Measurements from ENCODE around the gene TK2. TPM values are rescaled to one million over a fixed set of nuclear protein-coding genes. Genes with fewer than 3 reads are reported as not detected.

Gene TK2
- total and polyA plus RNA-seq, 2 experiments from 2014 or later = 1.8 to 4.2 TPM

- Histone ChIP-seq H4K20me1 (replicated peaks; ENCODE audit: insufficient read depth) (no peaks in the 10 kb centered on the region), H2AFZ (peak overlapping the region; percentile 93), H3K27me3 (ENCODE audit: insufficient read depth) (no peaks in the 10 kb centered on the region), H3K9me2 (ENCODE audit: insufficient read depth) (no peaks in the 10 kb centered on the region), H3K36me3 (ENCODE audit: insufficient read depth) (no peaks in the 10 kb centered on the region), H3K79me2 (replicated peaks; ENCODE audit: insufficient read depth) (no peaks in the 10 kb centered on the region), H3K4me3 (no peak overlapping the region), H3F3A (replicated peaks; ENCODE audit: low read depth) (no peaks in the 10 kb centered on the region), H3K4me2 (0 out of 2 replicates have a peak overlapping the region, but pooled peaks have one; percentile 26), H3K27ac (ENCODE audit: low read depth) (no peak overlapping the region), H3K4me1 (ENCODE audit: insufficient read depth) (peaks cover 5% of the 10 kb centered on the region; the same call in 1 of the 2 replicates)
- DNase-seq (ENCODE audit: low spot score) = peak; percentile 88
- Mint-ChIP-seq H3K4me3 (no peak overlapping the region), H3K4me1 (peaks cover 20% of the 10 kb centered on the region), H3K27me3 (ENCODE audit: insufficient read depth, low read depth, poor library complexity) (peaks cover 9% of the 10 kb centered on the region), H3K27ac (no peak overlapping the region), H3K9me3 (no peaks in the 10 kb centered on the region; the same call in 2 of the 3 replicates), H3K36me3 (ENCODE audit: low read depth) (no peaks in the 10 kb centered on the region)
- no peak for TF ChIP-seq CREB1 (CRISPR knock-in tag; IDR thresholded peaks at IDR 0.05; ENCODE audit: low read depth)
- no peak for TF ChIP-seq NANOG (IDR thresholded peaks at IDR 0.05; ENCODE audit: borderline replicate concordance)
- TF ChIP-seq EZH2phosphoT487 (IDR thresholded peaks at IDR 0.05; ENCODE audit: unreplicated experiment) = no peak
- 0 out of 2 replicates have a peak, but pooled peaks have one; percentile 43 for TF ChIP-seq ETS1 (IDR thresholded peaks at IDR 0.05)
- no peak for TF ChIP-seq ZNF114 (CRISPR knock-in tag; IDR thresholded peaks at IDR 0.05)
- no peak for TF ChIP-seq POLR2AphosphoS5 (IDR thresholded peaks at IDR 0.05; ENCODE audit: low read depth)
- TF ChIP-seq ZNF331 (CRISPR knock-in tag; IDR thresholded peaks at IDR 0.05; ENCODE audit: low read depth) = no peak
- TF ChIP-seq CTCF (conservative IDR thresholded peaks at IDR 0.05; ENCODE audit: low read depth in 2 of 2) = peak; percentile 71 to 88
- 0 out of 2 replicates have a peak, but pooled peaks have one; percentile 25 for TF ChIP-seq ZNF462 (CRISPR knock-in tag; IDR thresholded peaks at IDR 0.05)
- TF ChIP-seq EZH2 (IDR thresholded peaks at IDR 0.05; ENCODE audit: low read depth, unreplicated experiment) = no peak
- no peak for TF ChIP-seq JUNB (IDR thresholded peaks at IDR 0.05; ENCODE audit: unreplicated experiment)
- no peak for TF ChIP-seq REST (IDR thresholded peaks at IDR 0.05; ENCODE audit: unreplicated experiment)
- no peak for TF ChIP-seq STAT1 (IDR thresholded peaks at IDR 0.05; ENCODE audit: unreplicated experiment)
- peak; percentile 85 for ATAC-seq
These were observed 71.0 kb downstream of the TK2 start for GRCh38 chr16:66478733-66479511.

Measured in GM23338 (cell line).